HepG2 (cell line): Measurements from ENCODE around the gene HYAL2. TPM values are rescaled to one million over a fixed set of nuclear protein-coding genes. Genes with fewer than 3 reads are reported as not detected.

Experiments
- AHR ChIP-seq: IDR thresholded peaks from 2 replicates; pipeline ENCODE4 v1.6.1; 2018; ENCODE audit warnings: missing genetic modification reagents, missing compliant biosample characterization
- ARNTL ChIP-seq: sonication (generic); formaldehyde crosslinking; IDR thresholded peaks from 2 replicates; pipeline ENCODE4 v1.4.0; 2020; ENCODE audit warnings: mild to moderate bottlenecking, missing genetic modification reagents
- BRD4 ChIP-seq: sonication (generic); formaldehyde crosslinking; IDR thresholded peaks from 2 replicates; pipeline ENCODE4 v1.4.0; 2020; ENCODE audit warnings: missing genetic modification reagents
- CCAR2 ChIP-seq: fragments of 200-400 bp; formaldehyde crosslinking; optimal IDR thresholded peaks from 2 replicates; pipeline ENCODE3; 2018; ENCODE audit warnings: low read depth, mild to moderate bottlenecking, low read length, moderate library complexity
- FOXC1 ChIP-seq: sonication (generic); formaldehyde crosslinking; IDR thresholded peaks from 2 replicates; pipeline ENCODE4 v1.8.0; 2022; ENCODE audit warnings: mild to moderate bottlenecking, missing genetic modification reagents, borderline replicate concordance
- KDM5B ChIP-seq: sonication (generic); formaldehyde crosslinking; IDR thresholded peaks from 2 replicates; pipeline ENCODE4 v1.4.0; 2020; ENCODE audit warnings: missing genetic modification reagents, mild to moderate bottlenecking, borderline replicate concordance
- KLF6 ChIP-seq: IDR thresholded peaks from 2 replicates; pipeline ENCODE4 v1.8.0; 2016; ENCODE audit warnings: missing biosample characterization, missing genetic modification reagents
- RCOR2 ChIP-seq: IDR thresholded peaks from 2 replicates; pipeline ENCODE4 v1.6.1; 2016; ENCODE audit warnings: missing biosample characterization, missing genetic modification reagents
- REXO4 ChIP-seq: sonication (generic); formaldehyde crosslinking; IDR thresholded peaks from 2 replicates; pipeline ENCODE4 v1.8.0; 2022; ENCODE audit warnings: missing genetic modification reagents, mild to moderate bottlenecking, borderline replicate concordance
- SMAD1 ChIP-seq: sonication (generic); formaldehyde crosslinking; IDR thresholded peaks from 2 replicates; pipeline ENCODE4 v1.4.0; 2020; ENCODE audit warnings: missing genetic modification reagents, low read depth, mild to moderate bottlenecking, borderline replicate concordance
- SOX13 ChIP-seq, 3 experiments: fragments of 450-650 bp in 1 of 3; sonication (generic) in 1 of 3; formaldehyde crosslinking in 1 of 3; IDR thresholded peaks in 2 of 3; conservative IDR thresholded peaks in 1 of 3; 2 replicates each; pipeline versions ENCODE4 v1.5.0 to v1.6.1; 2016 to 2020; ENCODE audit warnings: antibody characterized with exemption in 1 of 3, mild to moderate bottlenecking in 1 of 3, missing compliant biosample characterization in 1 of 3, missing genetic modification reagents in 1 of 3, moderate library complexity in 1 of 3
- ZFX ChIP-seq: sonication (generic); formaldehyde crosslinking; IDR thresholded peaks from 2 replicates; pipeline ENCODE4 v1.4.0; 2020; ENCODE audit warnings: mild to moderate bottlenecking, low read depth, missing genetic modification reagents, moderate library complexity
- ZNF446 ChIP-seq: sonication (generic); formaldehyde crosslinking; IDR thresholded peaks from 2 replicates; pipeline ENCODE4 v1.5.0; 2020; ENCODE audit warnings: mild to moderate bottlenecking, missing genetic modification reagents
- ZNF782 ChIP-seq: sonication (generic); formaldehyde crosslinking; IDR thresholded peaks from 2 replicates; pipeline ENCODE4 v1.4.0; 2020; ENCODE audit warnings: missing genetic modification reagents, mild to moderate bottlenecking, borderline replicate concordance
- polyA plus RNA-seq, 8 experiments: library from polyadenylated mRNA; depleted of rRNA in 3 of 8; stranded (reverse) in 7 of 8; unstranded in 1 of 8; fragments of >200 nt; fragmentation: Illumina TruSeq in 4 of 8; extraction: Trizol in 4 of 8; gene quantifications; 2 replicates each; pipeline versions ENCODE4 v1.2.1 to v1.2.3, GENCODE V29; 2011 to 2016; ENCODE audit warnings: low read depth in 4 of 8, missing spikeins in 1 of 8, mixed read lengths in 1 of 8; ENCODE audit not compliant: insufficient read depth in 1 of 8
- total RNA-seq, 5 experiments: library from RNA; depleted of rRNA; stranded (reverse); fragments of >200 nt; fragmentation: Illumina TruSeq; extraction: Trizol; gene quantifications; 2 replicates each; pipeline ENCODE4 v1.2.3, GENCODE V29; 2016; ENCODE audit warnings: low read depth in 1 of 5
- TF ChIP-seq, protein P1 (sequence below): sonication (generic); formaldehyde crosslinking; IDR thresholded peaks from 2 replicates; pipeline ENCODE4 v1.8.1; 2023; ENCODE audit warnings: mild to moderate bottlenecking, moderate library complexity, missing genetic modification reagents
- TF ChIP-seq, protein P2 (sequence below): sonication (generic); formaldehyde crosslinking; IDR thresholded peaks from 2 replicates; pipeline ENCODE4 v1.4.0; 2020; ENCODE audit warnings: missing genetic modification reagents, borderline replicate concordance
- TF ChIP-seq, protein P3 (sequence below): sonication (generic); formaldehyde crosslinking; IDR thresholded peaks from 2 replicates; pipeline ENCODE4 v1.5.1; 2020; ENCODE audit warnings: missing genetic modification reagents, mild to moderate bottlenecking, borderline replicate concordance
- TF ChIP-seq, protein P4 (sequence below): sonication (generic); formaldehyde crosslinking; IDR thresholded peaks from 2 replicates; pipeline ENCODE4 v1.9.0; 2022; ENCODE audit warnings: low read depth, missing genetic modification reagents
- TF ChIP-seq, protein P5 (sequence below): sonication (generic); formaldehyde crosslinking; IDR thresholded peaks from 2 replicates; pipeline ENCODE4 v1.5.1; 2020; ENCODE audit warnings: mild to moderate bottlenecking, missing genetic modification reagents, moderate library complexity
- TF ChIP-seq, protein P6 (sequence below): IDR thresholded peaks from 2 replicates; pipeline ENCODE4 v1.6.1; 2016
- TF ChIP-seq, protein P7 (sequence below): IDR thresholded peaks from 2 replicates; pipeline ENCODE4 v1.6.1; 2016; ENCODE audit warnings: low read depth

Gene HYAL2
- total and polyA plus RNA-seq, 2 of the 13 experiments (the other 11 are each of a cell fraction or from before 2014, with no cell fraction given), result 76.2 to 102 TPM

DNA sequence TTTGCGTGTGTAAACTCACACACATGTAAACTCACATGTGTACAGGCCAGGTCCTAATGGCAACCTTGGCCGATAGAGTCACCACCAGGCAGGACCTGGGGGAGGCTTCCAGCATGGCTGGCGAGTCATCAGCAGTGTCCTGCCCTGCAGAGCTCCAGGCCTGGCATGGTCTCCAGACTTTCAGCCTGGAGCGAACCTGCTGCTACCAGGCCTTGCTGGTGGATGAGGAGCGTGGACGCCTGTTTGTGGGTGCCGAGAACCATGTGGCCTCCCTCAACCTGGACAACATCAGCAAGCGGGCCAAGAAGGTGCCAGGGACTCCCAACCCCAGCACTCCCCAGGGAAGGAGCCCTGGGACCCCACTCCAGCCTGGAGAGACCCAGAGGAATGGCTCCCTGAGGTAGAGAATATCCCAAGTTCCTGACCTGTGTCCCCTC is 52.5 kb downstream of the HYAL2 start (continued):
- TF ChIP-seq, protein P1, sequence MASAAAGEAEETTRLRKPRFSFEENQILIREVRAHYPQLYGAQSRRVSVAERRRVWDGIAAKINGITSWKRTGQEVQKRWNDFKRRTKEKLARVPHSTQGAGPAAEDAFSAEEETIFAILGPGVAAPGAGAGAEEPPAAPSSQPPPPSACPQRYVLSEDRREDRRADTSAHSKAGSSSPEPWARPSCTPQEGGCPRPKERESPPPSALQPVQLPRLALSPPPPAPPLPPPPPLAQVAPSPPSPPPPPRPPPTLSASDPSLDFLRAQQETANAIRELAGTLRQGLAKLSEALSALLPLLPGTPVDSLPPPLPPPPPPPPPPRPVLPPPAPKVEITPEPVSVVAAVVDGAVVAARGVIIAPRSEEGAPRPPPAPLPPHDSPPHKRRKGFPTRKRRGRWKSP (CRISPR knock-in tag), result no peak
- TF ChIP-seq ZNF446 (CRISPR knock-in tag) (no peak), ZFX (CRISPR knock-in tag) (0 out of 2 replicates have a peak, but pooled peaks have one; percentile 11), FOXC1 (0 out of 2 replicates have a peak, but pooled peaks have one; percentile 15), CCAR2 (no peak), SMAD1 (CRISPR knock-in tag) (no peak), AHR (CRISPR knock-in tag) (no peak), KDM5B (CRISPR knock-in tag) (peak; percentile 1; the same call in 1 of the 2 replicates), SOX13 (IDR thresholded peaks at IDR 0.05) (no peak), SOX13 (CRISPR knock-in tag; conservative IDR thresholded peaks at IDR 0.05 in 1 of 2, IDR thresholded peaks at IDR 0.05 in 1 of 2) (no peak), ARNTL (peak; percentile 44; the same call in 1 of the 2 replicates), ZNF782 (CRISPR knock-in tag) (peak; percentile 42; the same call in 1 of the 2 replicates), KLF6 (no peak), RCOR2 (no peak), REXO4 (CRISPR knock-in tag) (no peak), BRD4 (CRISPR knock-in tag) (no peak; the same call in 1 of the 2 replicates)
- TF ChIP-seq, protein P2, sequence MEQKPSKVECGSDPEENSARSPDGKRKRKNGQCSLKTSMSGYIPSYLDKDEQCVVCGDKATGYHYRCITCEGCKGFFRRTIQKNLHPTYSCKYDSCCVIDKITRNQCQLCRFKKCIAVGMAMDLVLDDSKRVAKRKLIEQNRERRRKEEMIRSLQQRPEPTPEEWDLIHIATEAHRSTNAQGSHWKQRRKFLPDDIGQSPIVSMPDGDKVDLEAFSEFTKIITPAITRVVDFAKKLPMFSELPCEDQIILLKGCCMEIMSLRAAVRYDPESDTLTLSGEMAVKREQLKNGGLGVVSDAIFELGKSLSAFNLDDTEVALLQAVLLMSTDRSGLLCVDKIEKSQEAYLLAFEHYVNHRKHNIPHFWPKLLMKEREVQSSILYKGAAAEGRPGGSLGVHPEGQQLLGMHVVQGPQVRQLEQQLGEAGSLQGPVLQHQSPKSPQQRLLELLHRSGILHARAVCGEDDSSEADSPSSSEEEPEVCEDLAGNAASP, result no peak
- TF ChIP-seq, protein P3, sequence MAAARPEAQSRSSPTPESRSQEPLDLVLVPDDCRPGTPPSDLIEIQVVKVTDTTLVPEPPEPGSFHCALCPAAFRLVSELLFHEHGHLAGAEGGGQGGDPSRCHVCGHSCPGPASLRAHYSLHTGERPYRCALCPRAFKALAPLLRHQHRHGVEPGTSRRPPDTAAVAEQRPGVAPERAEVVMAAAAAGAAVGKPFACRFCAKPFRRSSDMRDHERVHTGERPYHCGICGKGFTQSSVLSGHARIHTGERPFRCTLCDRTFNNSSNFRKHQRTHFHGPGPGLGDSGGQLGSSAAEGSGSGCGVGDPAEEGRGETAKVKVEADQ (CRISPR knock-in tag), result no peak
- TF ChIP-seq, protein P4, sequence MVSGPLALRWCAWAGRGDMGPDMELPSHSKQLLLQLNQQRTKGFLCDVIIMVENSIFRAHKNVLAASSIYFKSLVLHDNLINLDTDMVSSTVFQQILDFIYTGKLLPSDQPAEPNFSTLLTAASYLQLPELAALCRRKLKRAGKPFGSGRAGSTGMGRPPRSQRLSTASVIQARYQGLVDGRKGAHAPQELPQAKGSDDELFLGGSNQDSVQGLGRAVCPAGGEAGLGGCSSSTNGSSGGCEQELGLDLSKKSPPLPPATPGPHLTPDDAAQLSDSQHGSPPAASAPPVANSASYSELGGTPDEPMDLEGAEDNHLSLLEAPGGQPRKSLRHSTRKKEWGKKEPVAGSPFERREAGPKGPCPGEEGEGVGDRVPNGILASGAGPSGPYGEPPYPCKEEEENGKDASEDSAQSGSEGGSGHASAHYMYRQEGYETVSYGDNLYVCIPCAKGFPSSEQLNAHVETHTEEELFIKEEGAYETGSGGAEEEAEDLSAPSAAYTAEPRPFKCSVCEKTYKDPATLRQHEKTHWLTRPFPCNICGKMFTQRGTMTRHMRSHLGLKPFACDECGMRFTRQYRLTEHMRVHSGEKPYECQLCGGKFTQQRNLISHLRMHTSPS (CRISPR knock-in tag), result peak; percentile 6; the same call in 1 of the 2 replicates
- TF ChIP-seq, protein P5, sequence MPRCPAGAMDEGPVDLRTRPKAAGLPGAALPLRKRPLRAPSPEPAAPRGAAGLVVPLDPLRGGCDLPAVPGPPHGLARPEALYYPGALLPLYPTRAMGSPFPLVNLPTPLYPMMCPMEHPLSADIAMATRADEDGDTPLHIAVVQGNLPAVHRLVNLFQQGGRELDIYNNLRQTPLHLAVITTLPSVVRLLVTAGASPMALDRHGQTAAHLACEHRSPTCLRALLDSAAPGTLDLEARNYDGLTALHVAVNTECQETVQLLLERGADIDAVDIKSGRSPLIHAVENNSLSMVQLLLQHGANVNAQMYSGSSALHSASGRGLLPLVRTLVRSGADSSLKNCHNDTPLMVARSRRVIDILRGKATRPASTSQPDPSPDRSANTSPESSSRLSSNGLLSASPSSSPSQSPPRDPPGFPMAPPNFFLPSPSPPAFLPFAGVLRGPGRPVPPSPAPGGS (CRISPR knock-in tag), result no peak
- TF ChIP-seq, protein P6, sequence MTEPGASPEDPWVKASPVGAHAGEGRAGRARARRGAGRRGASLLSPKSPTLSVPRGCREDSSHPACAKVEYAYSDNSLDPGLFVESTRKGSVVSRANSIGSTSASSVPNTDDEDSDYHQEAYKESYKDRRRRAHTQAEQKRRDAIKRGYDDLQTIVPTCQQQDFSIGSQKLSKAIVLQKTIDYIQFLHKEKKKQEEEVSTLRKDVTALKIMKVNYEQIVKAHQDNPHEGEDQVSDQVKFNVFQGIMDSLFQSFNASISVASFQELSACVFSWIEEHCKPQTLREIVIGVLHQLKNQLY, result no peak
- TF ChIP-seq, protein P7, sequence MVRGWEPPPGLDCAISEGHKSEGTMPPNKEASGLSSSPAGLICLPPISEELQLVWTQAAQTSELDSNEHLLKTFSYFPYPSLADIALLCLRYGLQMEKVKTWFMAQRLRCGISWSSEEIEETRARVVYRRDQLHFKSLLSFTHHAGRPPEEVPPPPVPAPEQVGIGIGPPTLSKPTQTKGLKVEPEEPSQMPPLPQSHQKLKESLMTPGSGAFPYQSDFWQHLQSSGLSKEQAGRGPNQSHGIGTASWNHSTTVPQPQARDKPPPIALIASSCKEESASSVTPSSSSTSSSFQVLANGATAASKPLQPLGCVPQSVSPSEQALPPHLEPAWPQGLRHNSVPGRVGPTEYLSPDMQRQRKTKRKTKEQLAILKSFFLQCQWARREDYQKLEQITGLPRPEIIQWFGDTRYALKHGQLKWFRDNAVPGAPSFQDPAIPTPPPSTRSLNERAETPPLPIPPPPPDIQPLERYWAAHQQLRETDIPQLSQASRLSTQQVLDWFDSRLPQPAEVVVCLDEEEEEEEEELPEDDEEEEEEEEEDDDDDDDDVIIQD (CRISPR knock-in tag), result no peak
